ENCODE results near the gene CPB1.

The CPB1 gene

DNA sequence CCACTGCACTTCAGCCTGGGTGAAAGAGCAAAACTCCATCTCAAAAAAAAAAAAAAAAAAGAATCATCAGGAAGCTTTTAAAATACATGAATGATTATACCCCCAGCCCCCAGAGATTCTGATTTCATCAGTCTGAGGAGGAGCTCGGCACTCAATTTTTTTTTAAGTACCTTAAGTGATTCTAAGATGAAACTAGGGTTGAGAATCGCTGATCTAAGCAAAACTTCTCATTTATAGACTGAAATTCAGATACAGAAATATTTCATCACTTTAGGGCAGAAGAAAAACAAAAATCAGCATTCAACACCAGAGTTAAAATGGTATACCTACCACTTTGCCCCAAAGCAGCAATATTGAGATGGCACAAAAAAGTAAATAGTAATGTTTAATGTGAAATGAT, 62.2 kb downstream of the CPB1 start:
- no peak for FAIRE-seq

DNA sequence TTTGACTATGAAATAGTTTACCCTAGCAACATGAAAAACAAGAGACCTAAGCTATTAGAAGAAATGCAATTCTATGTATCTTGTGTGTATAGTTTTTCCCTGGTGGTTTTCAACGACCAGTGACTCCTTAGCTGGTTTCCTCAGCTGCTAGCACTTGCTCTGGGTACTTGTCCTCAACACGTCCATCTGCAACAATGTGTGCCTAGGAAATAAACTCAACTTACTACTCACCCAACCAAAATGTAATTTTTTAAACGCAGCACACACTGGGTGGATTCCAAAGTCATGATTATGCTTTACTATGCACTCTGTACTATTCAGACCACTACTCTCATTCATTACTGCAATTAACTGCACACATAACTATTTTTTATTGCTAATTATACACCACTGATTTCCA, 68.5 kb downstream of the CPB1 start:
- no peak for FAIRE-seq

DNA sequence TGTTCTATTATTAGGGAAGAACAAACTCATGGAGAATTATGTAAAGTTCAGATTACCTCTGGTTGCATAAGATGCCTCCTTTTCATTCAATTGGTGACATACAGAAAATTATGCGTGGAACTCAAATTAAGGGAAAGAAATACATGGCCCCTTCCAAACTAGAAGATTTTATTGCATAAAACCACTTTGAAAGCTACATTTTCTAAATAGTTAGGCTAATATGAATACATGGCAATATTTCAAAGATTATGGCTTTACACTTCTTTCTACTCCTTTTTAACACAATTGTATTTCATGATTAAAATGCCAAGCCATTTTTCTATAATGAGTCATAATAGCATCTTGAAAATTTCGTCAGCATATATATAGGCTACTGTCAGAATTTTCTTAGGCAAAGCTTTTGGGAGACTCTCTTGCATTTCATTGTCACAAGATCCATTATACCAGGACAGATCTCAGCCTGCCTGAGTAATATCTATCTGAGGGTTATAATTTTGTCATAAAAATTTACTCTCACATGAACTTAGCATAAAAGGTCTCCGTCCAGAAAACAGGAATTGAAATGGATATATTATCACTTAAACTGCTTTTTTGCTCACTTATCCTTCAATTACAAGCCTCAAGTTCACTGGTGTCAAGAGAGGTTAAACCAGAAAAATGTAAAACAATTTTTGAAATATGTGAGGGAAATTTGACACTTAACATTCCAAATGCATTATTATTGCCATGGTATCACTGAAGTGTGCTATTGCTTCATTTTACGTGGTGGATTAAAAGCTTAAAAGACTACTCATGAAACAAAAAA, 74.6 kb downstream of the CPB1 start:
- FAIRE-seq, result no peak

DNA sequence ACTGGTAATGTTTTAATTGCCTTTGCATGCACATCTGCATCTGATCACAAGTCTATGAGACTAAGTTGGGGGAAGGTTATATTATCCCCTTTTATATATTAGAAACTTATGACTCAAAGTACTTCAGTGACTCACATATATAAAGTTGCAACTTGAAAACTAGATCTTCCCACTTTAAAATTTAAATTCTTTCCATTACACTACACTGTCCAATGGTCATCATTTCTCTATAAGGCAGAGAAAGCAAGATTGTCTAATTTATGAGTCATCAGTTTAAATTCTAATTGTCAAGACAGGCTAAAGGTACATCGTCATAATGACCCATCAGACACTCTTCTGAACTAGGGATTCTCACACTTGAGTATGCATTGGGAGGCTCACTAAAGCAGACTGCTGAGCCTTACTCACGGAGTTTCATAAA, 75.4 kb downstream of the CPB1 start:
- no peak for FAIRE-seq

DNA sequence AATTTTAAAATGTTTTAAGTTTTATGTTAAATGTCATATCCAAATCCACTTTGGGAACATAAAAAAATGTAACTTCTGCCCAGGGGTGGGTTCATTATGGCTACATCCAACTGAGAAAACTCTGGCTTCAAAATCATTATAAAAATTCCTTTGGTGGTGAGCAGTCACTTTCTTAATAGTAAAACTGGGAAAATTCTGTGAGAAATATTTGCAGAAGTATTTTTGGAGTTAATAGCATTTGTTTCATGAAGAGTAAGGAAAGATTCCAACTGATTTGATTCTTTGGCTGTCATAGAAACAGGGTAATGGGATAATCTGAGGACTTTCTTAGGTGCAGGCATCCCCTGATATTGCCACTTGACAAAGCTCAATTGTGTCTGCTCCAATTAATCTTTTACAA, 76.3 kb downstream of the CPB1 start:
- FAIRE-seq, result no peak

DNA sequence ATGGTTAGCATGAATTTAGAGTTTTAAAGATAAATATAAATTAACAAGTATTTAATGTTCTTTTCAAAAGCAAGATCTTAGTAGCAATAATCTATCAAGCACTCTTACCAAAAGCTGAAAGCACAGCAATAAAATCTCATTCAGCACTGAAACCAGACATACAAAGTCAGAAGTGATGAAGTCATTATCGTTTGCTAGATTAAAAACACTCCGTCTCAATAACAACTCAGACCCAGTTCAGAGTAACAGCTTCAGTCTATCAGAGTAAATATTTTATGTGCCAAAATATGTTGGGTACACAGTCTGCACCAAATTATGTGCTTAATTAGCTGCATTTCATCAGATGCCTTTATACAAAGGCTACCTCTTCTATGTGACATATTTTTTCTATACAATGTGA, 79.1 kb downstream of the CPB1 start:
- FAIRE-seq, result no peak
